ENCODE measurements around the gene CCDC57.

DNA sequence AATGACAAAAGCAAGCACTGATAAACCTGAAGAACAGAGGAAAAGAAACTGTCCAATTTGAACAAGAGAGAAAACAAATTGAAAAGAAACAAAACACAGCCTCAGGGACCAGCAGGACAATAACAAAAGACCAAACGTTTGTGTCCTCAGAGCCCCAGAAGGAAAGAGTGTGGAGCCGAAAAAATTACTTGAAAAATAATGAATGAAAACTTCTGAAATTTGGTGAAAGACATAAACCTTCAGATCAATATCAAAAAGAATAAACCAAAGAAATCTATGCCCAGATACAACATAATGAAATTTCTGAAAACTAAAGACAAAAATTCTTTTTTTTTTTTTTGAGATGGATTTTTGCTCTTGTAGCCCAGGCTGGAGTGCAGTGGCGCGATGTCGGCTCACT, 45.6 kb downstream of the CCDC57 start:
- TF ChIP-seq, protein P1, sequence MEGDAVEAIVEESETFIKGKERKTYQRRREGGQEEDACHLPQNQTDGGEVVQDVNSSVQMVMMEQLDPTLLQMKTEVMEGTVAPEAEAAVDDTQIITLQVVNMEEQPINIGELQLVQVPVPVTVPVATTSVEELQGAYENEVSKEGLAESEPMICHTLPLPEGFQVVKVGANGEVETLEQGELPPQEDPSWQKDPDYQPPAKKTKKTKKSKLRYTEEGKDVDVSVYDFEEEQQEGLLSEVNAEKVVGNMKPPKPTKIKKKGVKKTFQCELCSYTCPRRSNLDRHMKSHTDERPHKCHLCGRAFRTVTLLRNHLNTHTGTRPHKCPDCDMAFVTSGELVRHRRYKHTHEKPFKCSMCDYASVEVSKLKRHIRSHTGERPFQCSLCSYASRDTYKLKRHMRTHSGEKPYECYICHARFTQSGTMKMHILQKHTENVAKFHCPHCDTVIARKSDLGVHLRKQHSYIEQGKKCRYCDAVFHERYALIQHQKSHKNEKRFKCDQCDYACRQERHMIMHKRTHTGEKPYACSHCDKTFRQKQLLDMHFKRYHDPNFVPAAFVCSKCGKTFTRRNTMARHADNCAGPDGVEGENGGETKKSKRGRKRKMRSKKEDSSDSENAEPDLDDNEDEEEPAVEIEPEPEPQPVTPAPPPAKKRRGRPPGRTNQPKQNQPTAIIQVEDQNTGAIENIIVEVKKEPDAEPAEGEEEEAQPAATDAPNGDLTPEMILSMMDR (IDR thresholded peaks at IDR 0.05; ENCODE audit: poor library complexity) = no peak
- no peak for TF ChIP-seq EZH2 (IDR thresholded peaks at IDR 0.05; ENCODE audit: borderline replicate concordance)

All from hepatocyte (in vitro differentiated cells).